Measurements from ENCODE around the gene PPP2R5E.
A peak's percentile ranks its signal among the peaks of the same experiment; 100 is the strongest.
"Not testable (repeated sequence)": the region's sequence is repeated elsewhere in the genome, so short reads cannot be mapped to it uniquely, and the experiment has no call there.

The PPP2R5E gene

DNA sequence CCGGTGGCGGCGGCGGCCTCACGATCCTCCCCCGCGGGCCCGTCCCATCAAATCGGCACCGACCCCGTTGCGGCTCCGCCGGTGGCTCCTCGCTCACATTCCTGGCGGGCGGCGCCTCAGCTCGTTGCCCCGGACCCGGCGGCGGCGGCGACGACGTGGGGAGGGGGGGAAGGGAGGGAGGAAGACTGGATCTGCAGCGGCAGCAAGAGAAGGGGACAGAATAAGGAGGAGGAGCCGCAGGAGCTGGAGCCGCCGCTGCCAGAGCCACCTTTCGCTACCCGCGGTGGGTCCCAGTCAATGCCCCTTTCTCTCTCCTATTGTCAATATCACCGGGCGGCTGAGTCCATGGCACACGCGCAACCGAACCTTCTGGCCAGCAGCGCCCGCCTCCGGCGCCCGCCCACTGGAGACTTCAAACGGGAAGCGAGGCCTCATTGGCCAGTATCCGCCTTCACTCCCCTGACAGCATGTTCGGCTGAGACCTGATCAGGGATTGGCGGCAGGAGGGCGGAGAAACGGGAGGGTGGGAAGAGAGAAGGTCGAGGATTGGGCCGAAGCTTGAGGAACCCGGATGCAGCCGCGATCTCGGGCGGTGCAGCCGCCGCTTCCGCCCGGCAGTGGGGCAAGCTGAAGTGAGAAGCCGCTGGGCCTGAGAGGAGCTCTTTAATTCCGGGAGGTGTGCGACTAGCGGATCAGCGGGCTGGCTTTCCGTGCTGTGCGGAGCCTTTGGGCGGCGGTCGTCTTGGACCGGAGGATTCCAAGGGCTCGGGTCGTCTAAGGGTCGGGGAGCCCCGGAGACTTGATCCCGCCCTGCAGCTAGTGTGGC is at the start of gene PPP2R5E:
Gene PPP2R5E, minus strand, starts transcription at position 378 of the 826 bp plus-strand sequence. CDS start 3,692 bp downstream, outside the sequence.
- peak within 1 kb of the TSS; percentile 95 for H3K4me3 ChIP-seq (ENCODE audit: low read depth, low read length)
- TF ChIP-seq, protein P1, sequence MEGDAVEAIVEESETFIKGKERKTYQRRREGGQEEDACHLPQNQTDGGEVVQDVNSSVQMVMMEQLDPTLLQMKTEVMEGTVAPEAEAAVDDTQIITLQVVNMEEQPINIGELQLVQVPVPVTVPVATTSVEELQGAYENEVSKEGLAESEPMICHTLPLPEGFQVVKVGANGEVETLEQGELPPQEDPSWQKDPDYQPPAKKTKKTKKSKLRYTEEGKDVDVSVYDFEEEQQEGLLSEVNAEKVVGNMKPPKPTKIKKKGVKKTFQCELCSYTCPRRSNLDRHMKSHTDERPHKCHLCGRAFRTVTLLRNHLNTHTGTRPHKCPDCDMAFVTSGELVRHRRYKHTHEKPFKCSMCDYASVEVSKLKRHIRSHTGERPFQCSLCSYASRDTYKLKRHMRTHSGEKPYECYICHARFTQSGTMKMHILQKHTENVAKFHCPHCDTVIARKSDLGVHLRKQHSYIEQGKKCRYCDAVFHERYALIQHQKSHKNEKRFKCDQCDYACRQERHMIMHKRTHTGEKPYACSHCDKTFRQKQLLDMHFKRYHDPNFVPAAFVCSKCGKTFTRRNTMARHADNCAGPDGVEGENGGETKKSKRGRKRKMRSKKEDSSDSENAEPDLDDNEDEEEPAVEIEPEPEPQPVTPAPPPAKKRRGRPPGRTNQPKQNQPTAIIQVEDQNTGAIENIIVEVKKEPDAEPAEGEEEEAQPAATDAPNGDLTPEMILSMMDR (IDR thresholded peaks at IDR 0.05; ENCODE audit: low read depth, low read length) = no peak

DNA sequence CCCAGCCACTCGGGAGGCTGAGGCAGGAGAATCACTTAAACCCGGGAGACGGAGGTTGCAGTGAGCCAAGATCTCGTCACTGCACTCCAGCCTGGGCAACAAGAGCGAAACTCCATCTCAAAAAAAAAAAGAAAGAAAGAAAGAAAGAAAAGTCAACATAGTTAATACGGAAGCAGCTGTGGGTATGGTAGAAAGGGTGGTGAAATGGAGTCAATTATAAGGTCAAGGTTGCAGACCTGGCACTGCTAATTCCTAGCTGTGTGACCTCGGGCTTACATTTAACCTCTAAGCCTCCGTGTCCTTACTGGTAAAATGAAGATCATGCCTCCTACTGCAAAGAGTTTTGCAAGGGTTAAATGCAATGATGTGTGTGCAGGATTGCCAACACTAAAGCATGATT is 39.9 kb upstream of the PPP2R5E start:
- H3K4me3 ChIP-seq (ENCODE audit: low read depth, low read length) = not testable (repeated sequence)

DNA sequence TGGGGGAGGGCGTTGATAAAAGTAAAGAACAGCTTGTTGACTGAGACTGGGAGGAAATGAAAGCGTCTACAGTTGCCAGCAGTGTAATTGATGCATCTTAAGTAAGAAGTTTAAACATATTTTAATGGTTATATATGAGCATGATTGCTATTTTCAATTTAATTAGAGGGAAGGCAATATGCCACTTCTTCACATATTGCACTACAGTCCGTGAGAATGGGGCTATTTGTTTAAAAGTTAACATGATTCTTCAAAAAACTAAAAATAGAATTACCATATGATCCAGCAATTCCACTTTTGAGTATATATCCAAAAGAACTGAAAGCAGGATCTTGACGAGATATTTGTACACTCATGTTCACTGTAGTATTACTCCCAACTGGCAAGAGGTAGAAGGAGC is 38.3 kb upstream of the PPP2R5E start:
- no peak overlapping the region for H3K4me3 ChIP-seq (ENCODE audit: low read depth, low read length)
- TF ChIP-seq, protein P1 (IDR thresholded peaks at IDR 0.05; ENCODE audit: low read depth, low read length) = no peak

DNA sequence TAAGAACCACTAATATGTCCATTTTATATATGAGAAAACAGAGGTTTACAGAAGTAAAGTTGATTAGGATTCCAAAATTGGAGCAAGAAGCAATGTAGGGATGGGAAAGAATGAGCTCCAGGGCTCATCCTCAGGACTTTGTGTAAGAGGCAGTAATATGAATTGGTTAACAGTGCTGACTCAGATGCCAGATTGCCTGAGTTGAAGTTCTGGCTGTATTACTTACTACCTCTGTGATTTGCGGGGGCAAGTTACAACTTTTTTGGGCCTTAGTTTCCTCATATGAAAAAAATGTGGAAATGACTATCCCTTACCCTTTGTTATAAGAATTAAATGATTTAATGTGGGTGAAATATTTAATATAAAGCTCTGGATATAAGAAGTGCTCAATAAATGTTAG is 35.1 kb upstream of the PPP2R5E start:
- H3K4me3 ChIP-seq (ENCODE audit: low read depth, low read length) = no peak overlapping the region
- TF ChIP-seq, protein P1 (IDR thresholded peaks at IDR 0.05; ENCODE audit: low read depth, low read length) = no peak

DNA sequence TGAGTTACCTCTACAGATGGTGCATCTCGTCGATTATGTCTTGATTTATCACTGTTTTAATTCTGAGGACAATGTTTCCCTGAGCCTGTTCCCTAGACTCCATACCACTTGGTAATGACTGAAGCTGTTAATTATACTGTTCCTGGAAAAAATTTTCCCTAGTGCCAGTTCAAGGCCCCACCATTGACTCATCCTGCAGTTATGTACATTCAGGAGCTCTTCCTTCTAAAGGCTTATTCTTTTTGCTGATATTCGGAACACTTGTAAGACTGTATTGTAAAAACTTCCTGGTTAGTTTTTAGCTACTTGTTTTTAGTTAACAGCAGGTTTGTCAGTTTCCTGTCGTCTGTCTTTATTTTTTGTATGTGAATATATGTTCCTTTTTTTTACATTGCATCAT is 30.4 kb upstream of the PPP2R5E start:
- H3K4me3 ChIP-seq (ENCODE audit: low read depth, low read length) = no peak overlapping the region
- TF ChIP-seq, protein P1 (IDR thresholded peaks at IDR 0.05; ENCODE audit: low read depth, low read length) = no peak

DNA sequence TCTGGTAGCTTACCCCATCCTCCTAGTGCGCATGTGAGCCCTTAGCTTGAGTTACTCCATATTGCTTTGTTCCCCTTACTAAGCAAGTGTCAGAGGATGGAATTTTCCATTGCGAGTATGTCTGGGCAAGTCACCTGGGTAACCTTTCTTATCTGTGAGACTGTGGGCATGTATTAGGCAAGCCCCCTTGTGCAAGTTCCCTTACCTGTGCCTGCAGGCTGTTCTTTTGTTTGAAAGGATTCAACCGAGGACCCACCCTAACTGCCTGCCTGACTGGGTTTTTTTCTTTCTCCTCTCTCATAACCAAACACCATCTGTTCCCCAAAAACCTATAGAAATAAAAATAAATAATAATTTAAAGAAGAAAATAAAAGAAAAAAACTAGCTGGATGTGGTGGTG is 22.3 kb upstream of the PPP2R5E start:
- TF ChIP-seq, protein P1 (IDR thresholded peaks at IDR 0.05; ENCODE audit: low read depth, low read length) = no peak
- no peak overlapping the region for H3K4me3 ChIP-seq (ENCODE audit: low read depth, low read length)

DNA sequence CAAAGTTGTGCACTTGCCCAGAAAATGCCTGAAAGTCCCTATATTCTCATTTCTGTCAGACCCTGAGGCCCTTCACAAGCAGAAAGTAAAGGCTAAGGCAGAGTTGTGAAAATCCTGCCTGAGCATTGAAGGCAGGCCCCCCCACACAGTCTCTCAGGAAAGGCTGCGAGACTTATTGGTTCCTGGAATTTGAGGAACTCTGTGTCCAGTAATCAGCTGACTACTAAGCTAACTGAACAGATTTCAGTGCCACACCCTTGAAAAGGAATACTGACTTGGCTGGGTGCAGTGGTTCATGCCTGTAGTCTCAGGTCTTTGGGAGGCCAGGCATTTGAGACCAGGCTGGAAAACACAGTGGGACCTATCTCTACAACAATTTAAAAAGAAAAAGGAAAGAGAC is 21.1 kb upstream of the PPP2R5E start:
- TF ChIP-seq, protein P1 (IDR thresholded peaks at IDR 0.05; ENCODE audit: low read depth, low read length) = no peak
- H3K4me3 ChIP-seq (ENCODE audit: low read depth, low read length) = no peak overlapping the region
